ENCODE data around the gene CKAP2.

DNA sequence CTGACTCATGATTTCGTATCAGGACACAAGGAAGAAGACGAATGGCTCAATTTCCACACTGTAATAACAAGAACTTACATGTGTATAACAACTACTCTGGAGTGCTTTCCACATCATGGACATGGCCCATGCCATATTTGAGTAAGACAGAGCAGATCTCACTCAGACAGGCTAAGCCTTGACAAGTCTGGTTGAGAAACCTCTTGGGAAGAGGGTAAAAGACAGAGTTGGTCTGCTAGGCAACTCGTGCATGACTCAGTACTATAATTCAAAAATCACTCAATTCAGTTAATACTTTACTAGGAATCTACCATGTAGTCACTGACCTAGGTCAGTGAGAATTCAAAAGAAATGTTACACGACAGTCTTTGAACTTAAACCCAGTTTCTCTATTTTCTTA is 43.6 kb upstream of the CKAP2 start:
- TF ChIP-seq, protein P1, sequence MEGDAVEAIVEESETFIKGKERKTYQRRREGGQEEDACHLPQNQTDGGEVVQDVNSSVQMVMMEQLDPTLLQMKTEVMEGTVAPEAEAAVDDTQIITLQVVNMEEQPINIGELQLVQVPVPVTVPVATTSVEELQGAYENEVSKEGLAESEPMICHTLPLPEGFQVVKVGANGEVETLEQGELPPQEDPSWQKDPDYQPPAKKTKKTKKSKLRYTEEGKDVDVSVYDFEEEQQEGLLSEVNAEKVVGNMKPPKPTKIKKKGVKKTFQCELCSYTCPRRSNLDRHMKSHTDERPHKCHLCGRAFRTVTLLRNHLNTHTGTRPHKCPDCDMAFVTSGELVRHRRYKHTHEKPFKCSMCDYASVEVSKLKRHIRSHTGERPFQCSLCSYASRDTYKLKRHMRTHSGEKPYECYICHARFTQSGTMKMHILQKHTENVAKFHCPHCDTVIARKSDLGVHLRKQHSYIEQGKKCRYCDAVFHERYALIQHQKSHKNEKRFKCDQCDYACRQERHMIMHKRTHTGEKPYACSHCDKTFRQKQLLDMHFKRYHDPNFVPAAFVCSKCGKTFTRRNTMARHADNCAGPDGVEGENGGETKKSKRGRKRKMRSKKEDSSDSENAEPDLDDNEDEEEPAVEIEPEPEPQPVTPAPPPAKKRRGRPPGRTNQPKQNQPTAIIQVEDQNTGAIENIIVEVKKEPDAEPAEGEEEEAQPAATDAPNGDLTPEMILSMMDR (tag by site-specific recombination; IDR thresholded peaks at IDR 0.05), result no peak
- TF ChIP-seq, protein P2, sequence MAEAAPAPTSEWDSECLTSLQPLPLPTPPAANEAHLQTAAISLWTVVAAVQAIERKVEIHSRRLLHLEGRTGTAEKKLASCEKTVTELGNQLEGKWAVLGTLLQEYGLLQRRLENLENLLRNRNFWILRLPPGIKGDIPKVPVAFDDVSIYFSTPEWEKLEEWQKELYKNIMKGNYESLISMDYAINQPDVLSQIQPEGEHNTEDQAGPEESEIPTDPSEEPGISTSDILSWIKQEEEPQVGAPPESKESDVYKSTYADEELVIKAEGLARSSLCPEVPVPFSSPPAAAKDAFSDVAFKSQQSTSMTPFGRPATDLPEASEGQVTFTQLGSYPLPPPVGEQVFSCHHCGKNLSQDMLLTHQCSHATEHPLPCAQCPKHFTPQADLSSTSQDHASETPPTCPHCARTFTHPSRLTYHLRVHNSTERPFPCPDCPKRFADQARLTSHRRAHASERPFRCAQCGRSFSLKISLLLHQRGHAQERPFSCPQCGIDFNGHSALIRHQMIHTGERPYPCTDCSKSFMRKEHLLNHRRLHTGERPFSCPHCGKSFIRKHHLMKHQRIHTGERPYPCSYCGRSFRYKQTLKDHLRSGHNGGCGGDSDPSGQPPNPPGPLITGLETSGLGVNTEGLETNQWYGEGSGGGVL (tag by site-specific recombination; IDR thresholded peaks at IDR 0.05), result no peak
- TF ChIP-seq ZNF174 (tag by site-specific recombination; IDR thresholded peaks at IDR 0.05), result no peak
- no peak for TF ChIP-seq ZNF10 (tag by site-specific recombination; IDR thresholded peaks at IDR 0.05)
- TF ChIP-seq ZNF530 (tag by site-specific recombination; IDR thresholded peaks at IDR 0.05; ENCODE audit: low read depth), result no peak
- TF ChIP-seq ZNF350 (tag by site-specific recombination; IDR thresholded peaks at IDR 0.05), result no peak
- no peak for TF ChIP-seq ZNF114 (tag by site-specific recombination; IDR thresholded peaks at IDR 0.05)
- no peak for TF ChIP-seq ZNF707 (tag by site-specific recombination; IDR thresholded peaks at IDR 0.05)
- TF ChIP-seq, protein P3, sequence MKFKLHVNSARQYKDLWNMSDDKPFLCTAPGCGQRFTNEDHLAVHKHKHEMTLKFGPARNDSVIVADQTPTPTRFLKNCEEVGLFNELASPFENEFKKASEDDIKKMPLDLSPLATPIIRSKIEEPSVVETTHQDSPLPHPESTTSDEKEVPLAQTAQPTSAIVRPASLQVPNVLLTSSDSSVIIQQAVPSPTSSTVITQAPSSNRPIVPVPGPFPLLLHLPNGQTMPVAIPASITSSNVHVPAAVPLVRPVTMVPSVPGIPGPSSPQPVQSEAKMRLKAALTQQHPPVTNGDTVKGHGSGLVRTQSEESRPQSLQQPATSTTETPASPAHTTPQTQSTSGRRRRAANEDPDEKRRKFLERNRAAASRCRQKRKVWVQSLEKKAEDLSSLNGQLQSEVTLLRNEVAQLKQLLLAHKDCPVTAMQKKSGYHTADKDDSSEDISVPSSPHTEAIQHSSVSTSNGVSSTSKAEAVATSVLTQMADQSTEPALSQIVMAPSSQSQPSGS (tag by site-specific recombination; IDR thresholded peaks at IDR 0.05; ENCODE audit: low read depth), result no peak
- no peak for TF ChIP-seq ZNF16 (tag by site-specific recombination; IDR thresholded peaks at IDR 0.05; ENCODE audit: low read depth)
- no peak for TF ChIP-seq KLF10 (tag by site-specific recombination; IDR thresholded peaks at IDR 0.05)

Measured in HEK293 (cell line).